ENCODE data around the gene LRRC9.

- no peak for TF ChIP-seq CTCF (IDR thresholded peaks at IDR 0.05)
- no peak for TF ChIP-seq POLR2AphosphoS5 (IDR thresholded peaks at IDR 0.05)
- no peak for TF ChIP-seq POLR2A (IDR thresholded peaks at IDR 0.05)
These were observed 178.0 kb downstream of the LRRC9 start for GRCh38 chr14:60097974-60098373.

All from upper lobe of left lung (tissue), 4 donors.